AG04450 (cell line): ENCODE results near the gene SYTL2. TPM values are rescaled to one million over a fixed set of nuclear protein-coding genes. Genes with fewer than 3 reads are reported as not detected.

Source experiments
- CTCF ChIA-PET: fragments of 300-600, 350-600 bp; formaldehyde crosslinking; extraction: SDS; loops from one replicate; lab custom pipeline; 2022; ENCODE audit warnings: antibody characterized with exemption, inconsistent platforms; lab: Charles Lee
- POLR2A ChIA-PET: fragments of 350-600 bp; formaldehyde crosslinking; extraction: SDS; loops from one replicate; lab custom pipeline; 2021; ENCODE audit warnings: antibody characterized with exemption, inconsistent platforms; lab: Yijun Ruan, JAX
- DNase-seq: peaks from one replicate; pipeline ENCODE4 v3.0.0-alpha.2; 2011; ENCODE audit warnings: low read depth, low spot score
- H3K27ac ChIP-seq: one replicate; pipeline ENCODE4 v1.5.1; 2012; ENCODE audit warnings: low read depth, low read length, control low read depth
- H3K27me3 ChIP-seq: one replicate; pipeline ENCODE4 v1.6.0; 2012; ENCODE audit warnings: low read length; ENCODE audit not compliant: control insufficient read depth, insufficient read depth
- H3K4me3 ChIP-seq: 2 replicates; pipeline ENCODE4 v1.5.1; 2011; ENCODE audit warnings: mild to moderate bottlenecking, low read depth, low read length, control low read depth
- H3K9me3 ChIP-seq: 2 replicates; pipeline ENCODE4 v1.5.1; 2012; ENCODE audit warnings: low read length; ENCODE audit not compliant: control insufficient read depth, insufficient read depth
- polyA plus RNA-seq: library from polyadenylated mRNA; depleted of rRNA; stranded (reverse); fragments of >200 nt; gene quantifications from 2 replicates; pipeline ENCODE4 v1.2.3, GENCODE V29; 2011
- TF ChIP-seq, protein P1 (sequence below): IDR thresholded peaks from 2 replicates; pipeline ENCODE4 v1.5.1; 2011; ENCODE audit warnings: low read depth, low read length, control low read depth, inconsistent platforms

The SYTL2 gene
- polyA plus RNA-seq, 1 experiment = 169 TPM

DNA sequence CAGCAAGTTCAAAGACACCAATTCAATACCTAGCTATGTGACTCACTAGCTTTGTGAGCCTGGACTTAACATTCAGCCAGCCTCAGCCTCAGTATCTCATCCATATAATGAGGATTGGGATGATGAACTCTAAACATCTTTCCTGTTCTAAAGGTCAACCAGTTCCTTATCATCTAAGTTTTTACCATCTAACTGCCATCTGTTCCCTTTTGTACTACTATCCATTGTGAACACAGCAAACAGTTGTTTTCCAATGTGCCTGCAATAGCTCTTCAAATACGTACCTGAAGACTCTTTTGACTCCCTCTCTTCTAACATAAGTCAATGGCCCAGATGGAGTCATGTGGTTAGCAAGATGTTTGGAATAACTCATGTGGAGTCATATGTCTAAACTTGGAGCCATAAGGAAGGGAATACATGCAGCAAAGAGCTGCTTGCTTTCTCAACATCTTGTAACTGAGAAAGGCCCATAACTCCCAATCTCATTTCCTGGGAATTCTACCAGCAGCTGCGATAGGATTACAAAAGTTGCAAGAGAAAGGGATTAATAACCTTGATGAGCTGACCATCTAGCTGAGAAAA lies 19.4 kb downstream of the SYTL2 start:
- peak; percentile 27 for DNase-seq

DNA sequence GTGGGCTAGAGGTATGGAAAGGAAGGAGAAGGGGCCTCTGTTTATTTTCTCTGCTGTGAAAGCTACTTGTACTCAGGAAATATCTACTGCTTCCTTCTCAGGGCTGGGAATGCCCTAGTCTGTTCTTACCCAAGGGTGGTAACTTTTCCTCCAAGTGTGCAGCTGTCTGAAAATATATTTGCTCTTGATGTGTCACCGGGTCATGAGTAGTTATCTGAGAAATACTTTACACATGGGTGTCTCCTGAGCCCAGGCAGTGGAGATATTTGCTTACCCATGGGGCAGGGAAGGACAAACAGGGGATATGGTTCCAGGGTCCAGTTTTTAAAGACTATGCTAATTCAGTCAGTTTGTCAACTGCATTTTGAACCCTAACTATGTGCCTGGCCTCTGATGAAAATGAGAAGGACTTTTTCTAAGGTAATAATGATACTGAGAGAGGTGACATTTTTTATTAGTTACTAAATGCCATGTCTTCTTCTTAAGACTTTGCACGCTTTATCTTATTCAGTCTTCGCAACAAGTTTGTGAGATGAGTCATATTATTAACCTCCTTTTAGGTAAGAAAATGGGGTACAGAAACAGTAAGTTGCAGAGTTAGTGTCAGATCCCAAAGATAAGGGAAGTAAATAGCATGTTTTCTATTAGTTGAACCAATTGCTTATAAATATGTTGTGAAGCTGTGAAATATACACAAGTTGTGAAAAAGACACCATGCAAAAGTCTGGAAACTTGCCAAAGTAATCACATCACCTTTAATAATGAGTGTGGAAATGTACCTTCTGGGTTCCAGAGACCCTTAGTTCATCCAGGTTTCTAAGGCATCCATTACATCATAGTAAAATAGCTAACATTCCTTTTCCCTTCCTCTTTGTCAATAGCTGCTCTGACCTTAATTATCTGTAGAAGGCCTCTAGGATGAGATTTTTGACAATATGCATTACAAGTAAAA lies 22.9 kb downstream of the SYTL2 start:
- Histone ChIP-seq H3K4me3 (no peak overlapping the region), H3K27me3 (no peaks in the 10 kb centered on the region), H3K9me3 (no peaks in the 10 kb centered on the region), H3K27ac (no peak overlapping the region)
- ChIA-PET CTCF (no interaction called here), POLR2A (no interaction called here)
- TF ChIP-seq, protein P1, sequence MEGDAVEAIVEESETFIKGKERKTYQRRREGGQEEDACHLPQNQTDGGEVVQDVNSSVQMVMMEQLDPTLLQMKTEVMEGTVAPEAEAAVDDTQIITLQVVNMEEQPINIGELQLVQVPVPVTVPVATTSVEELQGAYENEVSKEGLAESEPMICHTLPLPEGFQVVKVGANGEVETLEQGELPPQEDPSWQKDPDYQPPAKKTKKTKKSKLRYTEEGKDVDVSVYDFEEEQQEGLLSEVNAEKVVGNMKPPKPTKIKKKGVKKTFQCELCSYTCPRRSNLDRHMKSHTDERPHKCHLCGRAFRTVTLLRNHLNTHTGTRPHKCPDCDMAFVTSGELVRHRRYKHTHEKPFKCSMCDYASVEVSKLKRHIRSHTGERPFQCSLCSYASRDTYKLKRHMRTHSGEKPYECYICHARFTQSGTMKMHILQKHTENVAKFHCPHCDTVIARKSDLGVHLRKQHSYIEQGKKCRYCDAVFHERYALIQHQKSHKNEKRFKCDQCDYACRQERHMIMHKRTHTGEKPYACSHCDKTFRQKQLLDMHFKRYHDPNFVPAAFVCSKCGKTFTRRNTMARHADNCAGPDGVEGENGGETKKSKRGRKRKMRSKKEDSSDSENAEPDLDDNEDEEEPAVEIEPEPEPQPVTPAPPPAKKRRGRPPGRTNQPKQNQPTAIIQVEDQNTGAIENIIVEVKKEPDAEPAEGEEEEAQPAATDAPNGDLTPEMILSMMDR = no peak
- no peak for DNase-seq

More for the DNA sequence above, 19.4 kb downstream of the SYTL2 start:
- POLR2A ChIA-PET = interaction anchor here (0.6 kb wide), 1 partner anchor 83 kb away, joined by 4 read pairs; no protein-coding TSS in a partner anchor
- Histone ChIP-seq H3K9me3 (no peaks in the 10 kb centered on the region), H3K4me3 (no peak overlapping the region), H3K27ac (no peak overlapping the region), H3K27me3 (no peaks in the 10 kb centered on the region)
- CTCF ChIA-PET = no interaction called here
- TF ChIP-seq, protein P1 = no peak

DNA sequence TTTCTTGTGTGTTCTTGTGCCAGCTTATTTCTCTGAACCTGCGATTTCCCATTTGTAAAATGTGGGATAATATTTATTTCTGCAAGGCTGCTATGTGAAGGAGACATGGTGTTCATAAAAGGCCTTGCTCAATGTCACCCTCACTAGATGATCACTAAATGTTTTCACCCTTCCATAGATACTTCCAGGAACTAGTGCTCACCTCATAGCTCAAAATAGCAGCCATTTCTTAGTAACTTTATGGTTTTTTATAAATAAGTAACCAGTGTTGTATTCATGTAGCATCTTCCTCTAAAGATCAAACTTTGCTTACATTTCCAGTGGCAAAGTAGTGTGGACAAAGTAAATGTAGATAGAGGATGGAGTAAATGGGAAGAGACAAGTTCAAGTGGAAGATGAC lies 23.8 kb downstream of the SYTL2 start:
- DNase-seq = no peak
- peaks cover under 1% of the 10 kb centered on the region; the same call in 1 of the 2 replicates for H3K9me3 ChIP-seq
- TF ChIP-seq, protein P1 = no peak
- no peak overlapping the region for H3K27ac ChIP-seq
- ChIA-PET POLR2A (no interaction called here), CTCF (no interaction called here)
- H3K27me3 ChIP-seq = no peaks in the 10 kb centered on the region
- no peak overlapping the region for H3K4me3 ChIP-seq

DNA sequence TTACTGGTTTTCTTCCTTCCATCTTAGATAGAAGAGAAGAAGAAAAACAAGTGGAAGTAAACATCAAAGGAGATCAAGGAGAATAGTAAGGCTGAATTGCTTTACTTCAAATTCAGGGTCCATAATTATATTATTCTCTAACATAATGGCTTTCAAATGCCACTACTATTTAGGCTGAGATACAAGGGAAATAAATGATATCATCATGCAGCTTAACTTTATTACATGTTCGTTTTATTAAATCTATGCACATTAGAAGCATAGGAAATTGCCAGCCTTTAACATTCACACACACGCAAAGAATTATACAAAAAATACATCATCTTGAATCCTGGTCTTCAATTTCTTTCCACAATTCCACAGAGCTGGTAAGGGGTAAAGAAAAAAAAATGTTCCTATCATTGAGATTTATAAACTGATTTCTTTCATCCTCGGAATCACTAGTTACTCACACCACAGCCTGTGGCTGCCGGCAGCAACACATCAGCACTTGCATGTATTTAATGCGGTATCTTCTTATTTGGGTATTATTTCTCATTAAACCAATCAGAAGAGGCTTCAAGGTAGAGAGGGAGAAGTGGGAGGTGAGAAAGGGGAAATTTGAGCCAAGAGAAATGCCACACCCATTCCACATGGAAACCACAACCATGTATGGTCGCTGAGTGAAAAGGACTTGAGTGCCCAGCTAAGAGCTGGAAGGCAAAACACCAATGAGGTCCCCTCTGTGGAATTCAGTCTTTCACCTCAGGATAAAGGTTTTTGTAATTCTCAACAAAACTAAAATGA lies 26.3 kb downstream of the SYTL2 start:
- no peak overlapping the region for H3K27ac ChIP-seq
- no peaks in the 10 kb centered on the region for H3K27me3 ChIP-seq
- ChIA-PET CTCF (no interaction called here), POLR2A (interaction anchor here (1.2 kb wide), 1 partner anchor 12 kb away, joined by 3 read pairs; no protein-coding TSS in a partner anchor)
- H3K9me3 ChIP-seq = peaks cover 2% of the 10 kb centered on the region; the same call in 1 of the 2 replicates
- DNase-seq = no peak
- no peak overlapping the region for H3K4me3 ChIP-seq
- TF ChIP-seq, protein P1 = no peak
